Right lobe of liver (tissue), 4 donors: Measurements from ENCODE around the gene TOR1B.

Experiments used
- CTCF ChIP-seq, 4 donors: fragments of 200-600 bp in 3 of 4; fragments of 450-650 bp in 1 of 4; IDR thresholded peaks; one replicate each; pipeline versions ENCODE4 v1.5.1 to v1.8.0; 2016 to 2022; ENCODE audit warnings: antibody characterized with exemption in 4 of 4, mild to moderate bottlenecking in 2 of 4
- POLR2A ChIP-seq: fragments of 450-650 bp; IDR thresholded peaks from one replicate; pipeline ENCODE4 v1.6.1; 2017; ENCODE audit warnings: antibody characterized with exemption, mild to moderate bottlenecking
- donor health status: DM: no; HTN: no; CAD: no.
- donor health status: DM: no; HTN: no; CAD: no.
- donor health status: DM: no; HTN: yes; CAD: no.

GRCh38 chr9:129785866-129786265 is 17.1 kb upstream of the TOR1B start:
- no peak for TF ChIP-seq CTCF (IDR thresholded peaks at IDR 0.05)
- no peak for TF ChIP-seq POLR2A
